Activated CD4-positive, alpha-beta T cell treated with anti-CD3 and anti-CD28 coated beads for 24 hours (primary cell): ENCODE results near the gene CELSR2.
"Not testable (repeated sequence)": the region's sequence is repeated elsewhere in the genome, so short reads cannot be mapped to it uniquely, and the experiment has no call there.

Source experiments
- DNase-seq, 2 donors: peaks; one replicate each; pipeline ENCODE4 v3.0.0-alpha.2; 2020; ENCODE audit warnings: low read depth in 2 of 2

The CELSR2 gene

GRCh38 chr1:109277434-109278204 is 28.3 kb downstream of the CELSR2 start:
- DNase-seq, result peak; percentile 44 to 61

- DNase-seq, result no peak
These were observed 30.4 kb downstream of the CELSR2 start for GRCh38 chr1:109279615-109280278.

DNA sequence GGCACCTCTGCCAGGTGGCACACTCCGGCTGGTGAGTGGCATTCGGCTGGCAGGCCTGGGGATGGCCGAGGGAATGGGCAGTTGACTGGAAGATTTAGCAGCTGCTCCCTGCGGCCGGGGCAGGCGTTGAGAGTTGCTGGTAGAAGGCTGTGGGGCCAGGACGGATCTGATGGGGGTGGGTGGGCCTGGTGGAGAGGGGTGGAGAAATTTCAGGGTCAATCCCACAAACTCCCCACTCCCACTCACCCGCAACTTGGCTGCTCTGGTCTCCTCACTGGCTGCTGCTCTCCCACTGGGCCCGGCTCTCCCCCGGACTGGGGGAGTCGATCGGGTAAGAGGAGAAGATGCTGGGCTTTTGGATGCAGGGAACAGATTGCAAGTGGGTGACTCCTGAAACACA is 31.5 kb downstream of the CELSR2 start:
- no peak for DNase-seq

DNA sequence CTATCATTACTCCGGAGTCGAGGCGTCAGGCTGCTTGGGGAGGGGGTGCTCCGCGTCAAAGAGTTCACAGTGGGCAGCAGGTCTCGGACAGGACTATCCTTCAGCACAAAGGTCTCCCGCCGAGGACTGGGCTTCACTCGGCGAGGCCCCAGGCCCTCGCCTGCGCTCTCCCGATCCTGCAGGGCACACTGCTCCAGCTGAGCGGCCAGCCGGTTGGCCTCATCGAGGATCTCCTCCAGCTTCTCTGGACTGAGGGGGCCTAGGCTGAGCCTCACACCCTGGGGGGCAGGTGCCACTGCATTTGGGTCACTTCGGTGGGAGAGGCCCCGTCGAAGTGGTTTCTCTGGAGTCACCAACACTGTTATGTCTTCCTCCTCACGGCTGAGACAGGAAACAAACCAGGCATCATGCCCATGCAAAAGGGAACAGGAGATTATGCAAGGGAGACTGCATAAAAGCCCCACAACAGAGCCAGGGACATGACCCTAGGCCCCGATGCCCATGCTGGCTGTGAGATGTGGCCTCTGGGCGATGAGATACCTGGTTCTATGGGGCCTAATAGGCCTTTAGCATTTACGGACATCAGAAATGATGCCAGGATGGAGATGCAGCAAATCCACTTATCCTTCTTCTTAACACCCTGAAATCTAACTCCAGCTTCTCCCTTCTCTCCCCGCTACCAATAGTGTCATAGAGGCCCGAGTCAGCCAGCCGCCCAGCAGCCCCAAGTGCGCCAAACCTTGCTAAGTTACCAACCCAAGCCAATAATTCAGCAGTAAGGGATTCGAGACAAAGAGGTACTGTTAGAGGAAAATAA is 32.5 kb downstream of the CELSR2 start:
- DNase-seq, result no peak

GRCh38 chr1:109282497-109282951 is 33.2 kb downstream of the CELSR2 start:
- no peak for DNase-seq

DNA sequence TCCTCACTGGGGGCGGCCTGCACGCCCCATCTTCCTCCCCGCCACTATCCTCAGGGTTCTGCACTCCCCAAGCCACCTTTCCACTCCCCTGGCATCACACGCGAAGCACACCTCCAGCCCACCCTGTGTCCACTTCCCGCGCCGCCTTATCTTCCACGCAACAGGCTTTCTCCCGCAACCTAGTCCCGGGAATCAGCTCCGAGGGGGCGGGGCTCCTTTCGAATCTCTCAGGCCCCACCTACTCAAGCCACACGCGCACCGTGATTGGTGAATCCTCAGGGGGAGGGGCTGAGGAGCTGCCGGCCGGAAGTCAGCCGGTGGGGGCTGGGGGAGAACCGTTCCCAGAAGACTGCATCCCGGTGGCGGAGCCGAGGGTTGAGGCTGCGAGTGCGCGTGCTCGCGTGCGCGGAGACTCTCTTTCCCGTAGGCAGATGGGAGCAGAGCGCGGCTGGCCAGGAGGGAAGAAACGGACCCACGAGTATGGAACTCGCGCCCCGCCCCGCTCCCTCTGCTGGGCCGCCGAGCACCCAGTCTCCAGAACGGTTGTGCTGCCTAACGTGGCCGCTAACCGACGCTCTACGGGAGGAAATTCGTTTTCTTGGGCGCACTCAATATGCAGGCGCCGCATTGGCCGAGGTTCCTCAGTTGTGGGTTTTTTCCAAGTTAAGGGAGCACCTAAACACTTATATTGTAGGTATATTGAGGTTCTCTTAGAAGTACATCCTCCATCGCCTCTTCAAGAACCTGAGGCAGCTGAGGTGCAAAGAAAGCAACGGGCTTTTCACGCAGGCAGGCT is 33.8 kb downstream of the CELSR2 start, which contains the start of gene PSRC1:
TSS of gene PSRC1 (minus strand) at position 194 of the 796 bp plus-strand sequence.
- peak; percentile 84 to 87 for DNase-seq

DNA sequence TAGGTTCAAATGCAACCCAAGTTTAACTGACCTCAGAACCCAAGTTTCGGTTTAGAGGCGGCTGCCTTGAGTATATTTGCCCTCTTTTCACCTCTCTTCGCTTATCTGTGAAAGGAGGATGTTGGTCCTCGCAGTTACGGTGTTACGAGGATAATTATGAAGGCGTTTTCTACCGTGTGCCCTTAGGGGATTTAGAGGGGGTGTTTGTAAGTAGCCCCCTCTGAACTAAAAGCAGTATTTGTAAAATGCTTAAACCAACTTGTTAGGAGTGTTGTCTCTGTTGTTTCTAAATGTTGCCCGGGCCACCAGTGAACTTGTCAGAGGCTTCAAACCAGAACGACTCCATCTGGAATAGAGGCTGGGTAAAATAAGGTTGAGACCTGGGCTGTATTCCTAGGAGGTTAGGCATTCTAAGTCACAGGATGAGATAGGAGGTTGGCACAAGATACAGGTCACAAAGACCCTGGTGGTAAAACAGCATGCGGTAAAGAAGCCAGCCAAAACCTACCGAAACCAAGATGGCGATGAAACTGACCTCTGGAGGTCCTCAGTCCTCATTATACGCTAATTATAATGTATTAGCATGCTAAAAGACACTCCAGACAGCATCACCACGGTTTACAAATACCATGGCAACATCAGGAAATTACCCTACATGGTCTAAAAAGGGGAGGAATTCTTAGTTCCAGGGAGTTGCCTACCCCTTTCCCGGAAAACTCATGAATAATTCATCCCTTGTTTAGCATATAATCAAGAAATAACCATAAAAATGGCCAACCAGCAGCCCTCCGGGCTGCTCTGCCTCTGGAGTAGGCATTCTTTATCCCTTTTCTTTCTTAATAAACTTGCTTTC is 34.6 kb downstream of the CELSR2 start:
- DNase-seq, result no peak

DNA sequence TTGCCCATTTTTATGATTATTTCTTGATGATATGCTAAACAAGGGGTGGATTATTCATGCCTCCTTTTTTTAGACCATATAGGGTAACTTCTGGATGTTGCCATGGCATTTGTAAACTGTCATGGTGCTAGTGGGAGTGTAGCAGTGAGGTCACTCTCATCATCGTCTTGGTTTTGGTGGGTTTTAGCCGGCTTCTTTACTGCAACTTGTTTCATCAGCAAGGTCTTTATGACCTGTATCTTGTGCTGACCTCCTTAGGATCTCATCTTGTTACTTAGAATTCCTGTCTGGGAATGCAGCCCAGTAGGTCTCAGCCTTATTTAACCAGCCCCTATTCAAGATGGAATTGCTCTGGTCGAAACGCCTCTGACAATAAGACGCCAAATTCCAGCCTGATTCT is 37.4 kb downstream of the CELSR2 start:
- not testable (repeated sequence) for DNase-seq

DNA sequence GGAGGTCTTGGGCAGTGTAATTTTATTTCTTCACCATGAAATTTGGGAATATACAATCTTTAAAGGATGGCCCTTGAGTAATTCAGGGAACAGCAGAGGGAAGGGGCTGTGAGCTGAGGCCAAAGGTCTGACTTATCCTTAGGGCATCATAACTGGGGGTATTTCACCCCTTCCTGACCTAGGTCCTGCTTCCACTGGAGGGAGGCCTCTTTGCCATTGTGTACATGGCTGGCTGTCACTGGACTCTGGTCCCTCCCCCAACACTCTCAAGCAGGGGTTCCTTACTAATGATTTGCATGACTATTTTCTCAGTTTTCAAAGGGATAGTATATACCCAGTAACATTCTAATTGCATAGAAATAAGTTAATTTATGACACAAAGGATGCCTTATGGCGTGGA is 40.8 kb downstream of the CELSR2 start:
- no peak for DNase-seq

DNA sequence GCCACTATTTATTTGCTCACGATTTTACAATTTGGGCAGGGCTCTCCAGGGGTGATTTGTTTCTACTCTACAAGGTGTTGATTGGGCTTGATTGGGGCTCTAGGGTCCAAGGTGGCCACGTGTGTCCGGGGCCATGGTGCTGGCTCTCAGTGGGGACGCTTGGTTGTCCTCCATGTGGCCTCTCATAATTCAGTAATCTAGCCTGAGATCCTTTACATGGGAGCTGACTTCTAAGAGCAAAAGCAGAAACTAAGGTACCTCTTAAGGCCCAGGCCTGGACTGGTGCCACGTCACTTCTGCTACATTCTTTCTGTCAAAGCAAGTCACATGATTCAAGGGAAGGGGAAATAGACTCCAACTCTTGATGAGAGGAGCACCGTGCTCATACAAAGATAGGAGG is 41.7 kb downstream of the CELSR2 start:
- DNase-seq, result no peak

- DNase-seq, result no peak
These were observed 43.0 kb downstream of the CELSR2 start for GRCh38 chr1:109292364-109292763.

DNA sequence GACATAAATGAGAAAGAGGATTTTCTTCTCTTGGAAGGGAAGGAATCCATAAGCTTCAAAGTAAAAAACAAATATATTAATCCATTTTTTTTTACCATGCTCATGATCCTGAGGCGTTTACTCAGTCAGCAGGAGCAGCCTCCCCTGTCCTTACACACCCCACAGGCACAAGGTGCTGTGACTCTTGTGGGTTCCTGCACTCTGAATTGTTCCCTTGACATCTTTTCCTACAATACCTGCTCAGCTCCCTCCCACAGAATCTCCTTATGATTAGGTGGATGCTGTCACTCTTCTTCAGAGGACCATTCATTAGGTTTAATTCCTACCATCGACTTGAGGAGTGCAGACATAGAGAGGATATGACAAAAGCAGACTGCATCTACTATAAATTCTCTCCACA is 43.7 kb downstream of the CELSR2 start:
- no peak for DNase-seq

GRCh38 chr1:109294481-109294880 is 45.1 kb downstream of the CELSR2 start:
- DNase-seq, result no peak

- no peak for DNase-seq
These were observed 46.5 kb downstream of the CELSR2 start for GRCh38 chr1:109295712-109296415.

DNA sequence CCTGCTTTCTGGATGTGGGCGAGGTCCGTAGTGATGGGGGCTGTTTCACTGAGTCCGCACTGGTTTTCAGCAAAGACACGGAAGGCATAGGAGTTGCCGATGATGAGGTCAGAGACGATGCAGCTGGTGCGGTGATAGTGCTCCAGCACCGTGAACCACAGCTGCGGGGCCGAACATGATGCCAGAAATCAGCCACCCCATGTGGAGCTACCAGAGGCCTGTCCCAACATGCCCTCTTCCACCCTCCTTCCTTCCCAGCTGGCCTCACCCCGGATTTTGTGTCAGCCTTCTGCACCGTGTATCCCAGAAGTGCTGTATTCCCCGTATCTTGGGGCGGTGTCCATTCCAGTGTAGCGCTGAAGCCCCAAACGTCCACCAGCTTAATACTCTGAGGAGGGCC is 47.4 kb downstream of the CELSR2 start:
- DNase-seq, result no peak

DNA sequence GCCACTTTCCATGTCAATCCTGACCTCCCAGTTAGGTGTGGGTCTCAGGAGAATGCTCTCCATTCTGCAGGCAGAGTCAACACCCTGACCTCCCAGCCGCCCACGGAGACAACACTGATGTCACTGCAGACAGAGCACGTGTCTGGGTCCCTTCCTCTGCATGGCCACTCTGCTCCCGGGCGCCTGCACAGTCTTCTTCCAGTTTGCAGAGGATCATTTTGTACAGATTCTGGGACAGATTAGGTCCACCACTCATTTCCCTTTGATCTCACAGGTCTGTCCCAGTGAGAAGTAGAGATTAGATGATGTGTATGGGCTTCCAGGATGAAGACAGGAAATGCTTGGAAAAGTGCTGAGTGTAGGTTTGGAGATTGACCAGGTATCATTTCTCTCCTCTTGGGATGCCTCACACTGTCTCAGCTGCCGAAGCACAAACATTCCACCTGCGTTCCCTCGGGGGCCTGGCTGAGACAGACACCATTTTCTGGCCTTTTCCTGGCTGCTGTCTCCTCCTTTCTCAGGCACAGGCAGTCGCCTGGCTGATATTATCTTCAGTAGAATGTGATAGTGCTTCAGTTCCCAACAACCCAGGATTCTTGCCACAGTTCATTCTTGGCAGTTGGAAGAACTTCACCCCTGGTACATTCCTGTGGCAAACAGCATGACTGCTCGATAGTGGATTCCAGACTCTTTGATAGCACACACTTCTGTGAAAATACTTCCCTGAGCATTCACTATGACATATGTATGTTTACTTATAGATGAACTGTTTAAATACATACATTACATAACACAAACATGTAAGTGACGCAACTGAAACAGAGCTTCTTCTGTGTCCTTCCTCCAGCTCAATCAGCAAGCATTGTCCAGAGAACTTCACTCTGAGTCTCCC is 49.6 kb downstream of the CELSR2 start:
- no peak for DNase-seq

DNA sequence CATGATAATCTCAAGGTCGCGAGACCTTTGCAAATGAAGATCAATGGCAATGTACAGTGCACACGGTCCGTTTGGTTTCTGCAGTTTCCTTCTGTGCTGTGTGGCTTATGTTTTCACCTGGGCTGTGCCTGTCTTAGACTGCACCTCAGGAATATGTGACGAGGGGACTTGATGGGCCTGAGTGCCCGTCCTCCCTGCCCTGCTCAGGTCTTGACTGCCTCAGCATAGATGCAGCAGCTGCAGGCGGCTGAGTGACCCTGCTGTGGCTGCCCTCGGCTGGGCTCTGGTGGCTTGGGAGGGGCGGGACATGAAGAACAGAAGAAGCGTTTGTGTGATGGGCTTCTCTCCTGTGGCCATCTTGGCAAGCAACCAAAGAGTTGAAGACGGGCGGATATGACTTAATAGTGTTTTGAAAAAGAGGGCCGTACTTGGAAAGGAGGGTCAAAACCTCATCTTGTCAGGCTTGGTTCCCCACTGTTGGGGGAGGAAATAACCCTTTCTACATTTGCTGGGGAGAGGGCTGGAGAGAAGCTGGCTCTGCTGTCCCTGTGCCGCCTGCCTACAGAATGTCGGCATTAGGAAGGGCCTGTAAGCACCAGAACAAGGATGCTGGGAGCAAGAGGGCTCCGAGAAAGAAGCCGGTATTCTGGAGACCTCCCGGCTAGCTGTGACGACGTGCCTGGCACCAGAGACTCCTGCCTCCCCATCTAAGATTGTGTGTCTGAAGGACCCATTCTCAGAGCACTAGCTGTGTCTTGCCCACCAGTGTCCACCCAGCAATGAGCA is 50.4 kb downstream of the CELSR2 start:
- no peak for DNase-seq

DNA sequence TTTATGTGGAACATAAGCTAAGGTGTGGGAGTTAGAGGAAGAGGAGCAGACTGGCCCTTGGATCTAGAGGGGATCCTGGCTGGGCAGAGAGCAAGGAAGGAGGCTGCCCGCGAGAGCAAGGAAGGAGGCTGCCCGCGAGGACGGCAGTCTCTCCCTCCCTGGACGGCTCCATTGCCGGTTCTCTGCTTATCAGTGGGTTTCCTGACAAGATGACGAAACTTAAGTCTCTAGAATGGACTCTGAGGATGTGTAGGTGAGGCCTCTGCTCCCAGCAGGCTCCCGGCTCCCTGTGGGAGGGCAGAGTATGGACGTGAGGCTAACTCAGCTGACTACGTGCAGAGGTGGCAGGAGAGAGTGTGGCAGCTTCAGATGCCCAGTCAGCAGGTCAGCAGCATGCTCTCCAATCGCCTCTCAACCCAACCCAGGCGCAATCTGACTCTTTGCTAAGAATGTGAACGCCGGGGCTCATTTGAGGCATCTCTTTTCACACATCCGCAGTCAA is 51.4 kb downstream of the CELSR2 start:
- DNase-seq, result no peak
